Measurements from ENCODE around the gene CCDC3. TPM values are rescaled to one million over a fixed set of nuclear protein-coding genes. Genes with fewer than 3 reads are reported as not detected.
A peak's percentile ranks its signal among the peaks of the same experiment; 100 is the strongest.
"Not testable (repeated sequence)": the region's sequence is repeated elsewhere in the genome, so short reads cannot be mapped to it uniquely, and the experiment has no call there.

CCDC3 gene
- total RNA-seq, 2 donors from 2014 or later, result 17.6 to 41.8 TPM

GRCh38 chr10:12993595-12993994 lies 7.9 kb downstream of the CCDC3 start:
- H3K36me3 ChIP-seq, result no peaks in the 10 kb centered on the region
- 36% methylated on average over 8 of the region's 8 CpGs for WGBS
- peaks cover 5% of the 10 kb centered on the region for H3K4me1 ChIP-seq (replicated peaks)
- H3K4me3 ChIP-seq, result no peak overlapping the region
- intact Hi-C loops (cut with DNase I), result no loop called here
- no peaks in the 10 kb centered on the region for H3K27me3 ChIP-seq (replicated peaks; ENCODE audit: insufficient read depth)
- H3K9me3 ChIP-seq, result no peaks in the 10 kb centered on the region
- DNase-seq (ENCODE audit: low spot score), result peak; percentile 21
- TF ChIP-seq POLR2A (IDR thresholded peaks at IDR 0.05) (no peak), POLR2AphosphoS5 (IDR thresholded peaks at IDR 0.05) (peak; percentile 35), CTCF (IDR thresholded peaks at IDR 0.05) (no peak)
- no peak overlapping the region for H3K27ac ChIP-seq

- no peaks in the 10 kb centered on the region for H3K4me1 ChIP-seq (replicated peaks)
- TF ChIP-seq CTCF (IDR thresholded peaks at IDR 0.05), result no peak
- no peak for TF ChIP-seq POLR2A (IDR thresholded peaks at IDR 0.05)
- TF ChIP-seq POLR2AphosphoS5 (IDR thresholded peaks at IDR 0.05), result no peak
- no peak for DNase-seq (ENCODE audit: low spot score)
- 97% methylated on average over 6 of the region's 6 CpGs for WGBS
- no peak overlapping the region for H3K27ac ChIP-seq
- intact Hi-C loops (cut with DNase I), result no loop called here
- no peak overlapping the region for H3K4me3 ChIP-seq
- no peaks in the 10 kb centered on the region for H3K27me3 ChIP-seq (replicated peaks; ENCODE audit: insufficient read depth)
- no peaks in the 10 kb centered on the region for H3K36me3 ChIP-seq
- no peaks in the 10 kb centered on the region for H3K9me3 ChIP-seq
Observed at GRCh38 chr10:12985347-12985746, 16.2 kb downstream of the CCDC3 start.

- no peaks in the 10 kb centered on the region for H3K27me3 ChIP-seq (replicated peaks; ENCODE audit: insufficient read depth)
- no peak overlapping the region for H3K27ac ChIP-seq
- H3K36me3 ChIP-seq, result no peaks in the 10 kb centered on the region
- intact Hi-C loops (cut with DNase I), result no loop called here
- no peak overlapping the region for H3K4me3 ChIP-seq
- TF ChIP-seq CTCF (IDR thresholded peaks at IDR 0.05) (no peak), POLR2AphosphoS5 (IDR thresholded peaks at IDR 0.05) (no peak), POLR2A (IDR thresholded peaks at IDR 0.05) (no peak)
- 91% methylated on average over 7 of the region's 7 CpGs for WGBS
- DNase-seq (ENCODE audit: low spot score), result no peak
- no peaks in the 10 kb centered on the region for H3K9me3 ChIP-seq
- H3K4me1 ChIP-seq (replicated peaks), result no peaks in the 10 kb centered on the region
Observed at GRCh38 chr10:12984165-12984747, 17.3 kb downstream of the CCDC3 start.

- H3K9me3 ChIP-seq; H3K4me1 ChIP-seq (replicated peaks); H3K27me3 ChIP-seq (replicated peaks; ENCODE audit: insufficient read depth); H3K4me3 ChIP-seq; H3K27ac ChIP-seq; H3K36me3 ChIP-seq; intact Hi-C loops (cut with DNase I); DNase-seq (ENCODE audit: low spot score): not testable (repeated sequence)
- 77% methylated on average over 3 of the region's 3 CpGs for WGBS
Observed at GRCh38 chr10:12983568-12983967, 17.9 kb downstream of the CCDC3 start.

GRCh38 chr10:12981570-12981969 lies 19.9 kb downstream of the CCDC3 start:
- DNase-seq (ENCODE audit: low spot score), result no peak
- intact Hi-C loops (cut with DNase I), result no loop called here
- Histone ChIP-seq H3K4me3 (no peak overlapping the region), H3K9me3 (no peaks in the 10 kb centered on the region), H3K4me1 (replicated peaks) (no peaks in the 10 kb centered on the region), H3K36me3 (no peaks in the 10 kb centered on the region), H3K27ac (no peak overlapping the region), H3K27me3 (replicated peaks; ENCODE audit: insufficient read depth) (no peaks in the 10 kb centered on the region)
- WGBS, result 90% methylated on average over 4 of the region's 4 CpGs
- TF ChIP-seq POLR2AphosphoS5 (IDR thresholded peaks at IDR 0.05) (no peak), POLR2A (IDR thresholded peaks at IDR 0.05) (no peak), CTCF (IDR thresholded peaks at IDR 0.05) (no peak)
